IMR-90 (cell line): Measurements from ENCODE around the gene CCDC63.

Source experiments
- BHLHE40 ChIP-seq: fragments of 150-350 bp; IDR thresholded peaks from 2 replicates; pipeline ENCODE4 v1.6.1; 2016; ENCODE audit warnings: mild to moderate bottlenecking, low read depth, low read length
- CEBPB ChIP-seq: IDR thresholded peaks from 2 replicates; pipeline ENCODE4 v1.6.1; 2012; ENCODE audit warnings: low read depth, low read length, improper control_type of control experiment
- CHD1 ChIP-seq: IDR thresholded peaks from 2 replicates; pipeline ENCODE4 v1.6.1; 2012; ENCODE audit warnings: low read depth, low read length, improper control_type of control experiment
- FOS ChIP-seq: fragments of 150-350 bp; IDR thresholded peaks from 2 replicates; pipeline ENCODE4 v1.6.1; 2016; ENCODE audit warnings: low read depth, low read length
- MAFK ChIP-seq: IDR thresholded peaks from 2 replicates; pipeline ENCODE4 v1.6.1; 2012; ENCODE audit warnings: low read depth, low read length, improper control_type of control experiment
- MXI1 ChIP-seq: IDR thresholded peaks from 2 replicates; pipeline ENCODE4 v1.6.1; 2012; ENCODE audit warnings: low read depth, mild to moderate bottlenecking, low read length, moderate library complexity, borderline replicate concordance
- POLR2A ChIP-seq: IDR thresholded peaks from 2 replicates; pipeline ENCODE4 v1.6.1; 2012; ENCODE audit warnings: mild to moderate bottlenecking, low read depth, low read length
- RAD21 ChIP-seq: IDR thresholded peaks from 2 replicates; pipeline ENCODE4 v1.6.1; 2012; ENCODE audit warnings: low read length, improper control_type of control experiment
- RCOR1 ChIP-seq: IDR thresholded peaks from 2 replicates; pipeline ENCODE4 v1.6.1; 2012; ENCODE audit warnings: mild to moderate bottlenecking, low read length, improper control_type of control experiment; ENCODE audit not compliant: insufficient replicate concordance
- SMC3 ChIP-seq: fragments of 150-350 bp; IDR thresholded peaks from 2 replicates; pipeline ENCODE4 v1.6.1; 2016; ENCODE audit warnings: low read depth, mild to moderate bottlenecking, antibody characterized with exemption, low read length, moderate library complexity
- USF2 ChIP-seq: fragments of 150-350 bp; IDR thresholded peaks from 2 replicates; pipeline ENCODE4 v1.6.1; 2017; ENCODE audit warnings: mild to moderate bottlenecking, antibody characterized with exemption, low read length, low read depth
- TF ChIP-seq, protein P1 (sequence below): conservative IDR thresholded peaks from 2 replicates; pipeline ENCODE4 v1.5.1; 2012; ENCODE audit warnings: mild to moderate bottlenecking, low read depth, low read length, improper control_type of control experiment

- TF ChIP-seq BHLHE40 (no peak), POLR2A (no peak), RAD21 (no peak), SMC3 (no peak), USF2 (no peak), RCOR1 (no peak), CHD1 (no peak), FOS (no peak), MXI1 (no peak), CEBPB (no peak), MAFK (no peak)
- TF ChIP-seq, protein P1, sequence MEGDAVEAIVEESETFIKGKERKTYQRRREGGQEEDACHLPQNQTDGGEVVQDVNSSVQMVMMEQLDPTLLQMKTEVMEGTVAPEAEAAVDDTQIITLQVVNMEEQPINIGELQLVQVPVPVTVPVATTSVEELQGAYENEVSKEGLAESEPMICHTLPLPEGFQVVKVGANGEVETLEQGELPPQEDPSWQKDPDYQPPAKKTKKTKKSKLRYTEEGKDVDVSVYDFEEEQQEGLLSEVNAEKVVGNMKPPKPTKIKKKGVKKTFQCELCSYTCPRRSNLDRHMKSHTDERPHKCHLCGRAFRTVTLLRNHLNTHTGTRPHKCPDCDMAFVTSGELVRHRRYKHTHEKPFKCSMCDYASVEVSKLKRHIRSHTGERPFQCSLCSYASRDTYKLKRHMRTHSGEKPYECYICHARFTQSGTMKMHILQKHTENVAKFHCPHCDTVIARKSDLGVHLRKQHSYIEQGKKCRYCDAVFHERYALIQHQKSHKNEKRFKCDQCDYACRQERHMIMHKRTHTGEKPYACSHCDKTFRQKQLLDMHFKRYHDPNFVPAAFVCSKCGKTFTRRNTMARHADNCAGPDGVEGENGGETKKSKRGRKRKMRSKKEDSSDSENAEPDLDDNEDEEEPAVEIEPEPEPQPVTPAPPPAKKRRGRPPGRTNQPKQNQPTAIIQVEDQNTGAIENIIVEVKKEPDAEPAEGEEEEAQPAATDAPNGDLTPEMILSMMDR = no peak
Measured at GRCh38 chr12:110941391-110941790, 94.6 kb downstream of the CCDC63 start.
